Measurements from ENCODE around the gene CBR3. TPM values are rescaled to one million over a fixed set of nuclear protein-coding genes. Genes with fewer than 3 reads are reported as not detected.
"Not testable (repeated sequence)": the region's sequence is repeated elsewhere in the genome, so short reads cannot be mapped to it uniquely, and the experiment has no call there.

The CBR3 gene
- total RNA-seq, 1 donor from 2014 or later, result 3.5 TPM

DNA sequence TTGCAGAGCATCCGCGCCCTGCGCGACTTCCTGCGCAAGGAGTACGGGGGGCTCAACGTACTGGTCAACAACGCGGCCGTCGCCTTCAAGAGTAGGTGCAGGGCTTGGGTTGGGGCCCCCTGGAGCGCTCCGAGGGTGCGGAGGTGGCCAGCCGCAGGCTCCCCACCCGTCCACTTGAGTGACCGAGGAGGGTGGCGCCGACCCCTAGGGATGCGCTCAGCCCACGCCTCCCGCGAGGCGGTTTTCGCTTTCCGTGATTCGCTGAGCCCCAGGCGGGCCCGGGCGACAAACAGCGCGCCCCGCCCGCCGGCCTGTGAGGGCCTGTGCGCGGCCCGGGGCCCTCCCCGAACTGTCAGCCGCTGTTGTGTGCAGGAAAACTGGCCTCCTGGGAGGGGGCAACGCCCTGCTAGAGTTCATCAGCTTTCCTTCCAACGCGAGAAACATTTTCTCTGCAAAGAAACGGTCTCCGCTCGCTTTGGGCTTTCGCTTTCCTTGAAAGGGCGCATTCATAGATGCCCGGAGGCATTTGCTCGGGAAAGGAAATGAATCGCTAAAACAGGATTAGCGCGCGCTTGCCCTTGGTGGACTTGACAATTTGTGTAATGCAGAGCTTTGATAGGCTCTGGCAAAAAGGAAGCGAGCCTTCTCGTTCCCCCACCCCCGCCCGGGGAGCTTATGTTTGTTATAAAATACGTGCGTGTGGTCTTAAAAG is 668 bp downstream of the CBR3 start:
- TF ChIP-seq, protein P1, sequence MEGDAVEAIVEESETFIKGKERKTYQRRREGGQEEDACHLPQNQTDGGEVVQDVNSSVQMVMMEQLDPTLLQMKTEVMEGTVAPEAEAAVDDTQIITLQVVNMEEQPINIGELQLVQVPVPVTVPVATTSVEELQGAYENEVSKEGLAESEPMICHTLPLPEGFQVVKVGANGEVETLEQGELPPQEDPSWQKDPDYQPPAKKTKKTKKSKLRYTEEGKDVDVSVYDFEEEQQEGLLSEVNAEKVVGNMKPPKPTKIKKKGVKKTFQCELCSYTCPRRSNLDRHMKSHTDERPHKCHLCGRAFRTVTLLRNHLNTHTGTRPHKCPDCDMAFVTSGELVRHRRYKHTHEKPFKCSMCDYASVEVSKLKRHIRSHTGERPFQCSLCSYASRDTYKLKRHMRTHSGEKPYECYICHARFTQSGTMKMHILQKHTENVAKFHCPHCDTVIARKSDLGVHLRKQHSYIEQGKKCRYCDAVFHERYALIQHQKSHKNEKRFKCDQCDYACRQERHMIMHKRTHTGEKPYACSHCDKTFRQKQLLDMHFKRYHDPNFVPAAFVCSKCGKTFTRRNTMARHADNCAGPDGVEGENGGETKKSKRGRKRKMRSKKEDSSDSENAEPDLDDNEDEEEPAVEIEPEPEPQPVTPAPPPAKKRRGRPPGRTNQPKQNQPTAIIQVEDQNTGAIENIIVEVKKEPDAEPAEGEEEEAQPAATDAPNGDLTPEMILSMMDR (IDR thresholded peaks at IDR 0.05), result no peak
- H3K4me1 Mint-ChIP-seq (ENCODE audit: low read depth), result peaks cover 16% of the 10 kb centered on the region
- H3K9me3 Mint-ChIP-seq (ENCODE audit: low read depth), result no peaks in the 10 kb centered on the region
- H3K27me3 Mint-ChIP-seq (ENCODE audit: low read depth), result no peaks in the 10 kb centered on the region
- H3K4me3 Mint-ChIP-seq (ENCODE audit: unreplicated experiment), result peak overlapping the region; percentile 87
- DNase-seq (ENCODE audit: low spot score), result peak; percentile 63
- peak overlapping the region; percentile 88 for H3K27ac Mint-ChIP-seq (ENCODE audit: unreplicated experiment)
- no peaks in the 10 kb centered on the region for H3K36me3 Mint-ChIP-seq (ENCODE audit: low read depth)

DNA sequence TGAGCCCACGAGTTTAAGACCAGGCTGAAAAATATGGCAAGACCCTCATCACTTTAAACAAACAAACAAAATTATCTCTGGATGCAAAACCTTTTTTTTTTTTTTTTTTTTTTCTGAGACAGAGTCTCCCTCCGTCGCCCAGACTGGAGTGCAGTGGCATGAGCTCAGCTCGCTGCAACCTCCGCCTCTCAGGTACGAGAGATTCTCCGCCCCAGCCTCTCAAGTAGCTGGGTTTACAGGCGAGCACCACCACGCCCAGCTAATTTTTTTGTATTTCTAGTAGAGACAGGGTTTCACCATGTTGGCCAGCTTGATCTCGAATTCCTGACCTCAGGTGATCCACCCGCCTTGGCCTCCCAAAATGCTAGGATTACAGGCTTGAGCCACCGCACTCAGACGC is 4.9 kb downstream of the CBR3 start:
- not testable (repeated sequence) for H3K36me3 Mint-ChIP-seq (ENCODE audit: low read depth); H3K27me3 Mint-ChIP-seq (ENCODE audit: low read depth); H3K9me3 Mint-ChIP-seq (ENCODE audit: low read depth); H3K4me1 Mint-ChIP-seq (ENCODE audit: low read depth); H3K4me3 Mint-ChIP-seq (ENCODE audit: unreplicated experiment); H3K27ac Mint-ChIP-seq (ENCODE audit: unreplicated experiment)
- peak; percentile 39 for DNase-seq (ENCODE audit: low spot score)

DNA sequence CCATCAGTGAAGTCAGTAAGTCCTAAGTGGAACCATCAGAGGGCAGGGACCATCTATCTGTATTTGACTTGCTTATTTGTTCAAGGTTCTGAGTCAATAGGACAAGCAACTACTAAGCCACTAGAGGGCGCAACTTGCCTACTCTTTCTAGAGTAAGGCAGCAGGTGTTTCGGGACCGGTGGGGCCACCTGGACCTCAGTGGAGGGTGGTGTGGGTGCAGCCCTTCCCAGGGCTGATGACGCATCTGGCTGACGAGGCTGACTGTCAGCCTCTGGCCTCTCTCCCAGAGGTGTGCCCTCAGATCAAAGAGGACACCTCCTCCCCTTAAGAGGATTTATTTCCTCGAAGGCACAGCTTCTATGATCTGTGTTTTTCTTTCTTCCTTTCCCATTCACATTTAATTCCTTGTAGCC is 6.6 kb downstream of the CBR3 start:
- H3K4me3 Mint-ChIP-seq (ENCODE audit: unreplicated experiment), result no peak overlapping the region
- H3K4me1 Mint-ChIP-seq (ENCODE audit: low read depth), result peaks cover 4% of the 10 kb centered on the region
- DNase-seq (ENCODE audit: low spot score), result peak; percentile 64

DNA sequence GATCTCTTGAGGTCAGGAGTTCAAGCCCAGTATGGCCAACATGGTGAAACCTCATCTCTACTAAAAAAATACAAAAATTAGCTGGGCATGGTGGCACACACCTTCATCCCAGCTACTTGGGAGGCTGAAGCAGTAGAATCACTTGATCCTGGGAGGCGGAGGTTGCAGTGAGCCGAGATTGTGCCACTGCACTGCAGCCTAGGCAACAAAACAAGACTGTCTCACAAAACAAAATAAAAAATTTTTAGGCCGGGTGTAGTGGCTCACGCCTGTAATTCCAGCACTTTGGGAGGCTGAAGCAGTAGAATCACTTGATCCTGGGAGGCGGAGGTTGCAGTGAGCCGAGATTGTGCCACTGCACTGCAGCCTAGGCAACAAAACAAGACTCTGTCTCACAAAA is 9.4 kb downstream of the CBR3 start:
- not testable (repeated sequence) for H3K4me1 Mint-ChIP-seq (ENCODE audit: low read depth); DNase-seq (ENCODE audit: low spot score); H3K27me3 Mint-ChIP-seq (ENCODE audit: low read depth); H3K9me3 Mint-ChIP-seq (ENCODE audit: low read depth); H3K4me3 Mint-ChIP-seq (ENCODE audit: unreplicated experiment); H3K27ac Mint-ChIP-seq (ENCODE audit: unreplicated experiment); H3K36me3 Mint-ChIP-seq (ENCODE audit: low read depth)

More for the DNA sequence above, 6.6 kb downstream of the CBR3 start:
- TF ChIP-seq, protein P1 (IDR thresholded peaks at IDR 0.05), result peak; percentile 99
- Mint-ChIP-seq H3K27ac (ENCODE audit: unreplicated experiment) (no peak overlapping the region), H3K27me3 (ENCODE audit: low read depth) (no peaks in the 10 kb centered on the region), H3K36me3 (ENCODE audit: low read depth) (no peaks in the 10 kb centered on the region), H3K9me3 (ENCODE audit: low read depth) (no peaks in the 10 kb centered on the region)

DNA sequence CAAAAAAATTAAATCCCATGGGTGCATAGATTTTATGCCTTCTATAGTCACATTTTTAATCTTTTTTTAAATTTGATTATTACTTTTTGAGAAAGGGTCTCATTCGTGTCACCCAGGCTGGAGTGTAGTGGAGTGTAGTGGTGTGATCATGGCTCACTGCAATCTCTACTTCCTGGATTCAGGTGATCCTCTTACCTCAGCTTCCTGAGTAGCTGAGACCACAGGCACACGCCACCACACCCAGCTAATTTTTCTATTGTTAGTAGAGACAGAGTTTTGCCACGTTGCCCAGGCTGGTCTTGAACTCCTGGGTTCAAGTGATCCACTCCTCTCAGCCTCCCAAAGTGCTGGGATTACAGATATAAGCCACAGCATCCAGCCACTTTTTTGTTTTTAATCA is 10.4 kb downstream of the CBR3 start:
- H3K4me3 Mint-ChIP-seq (ENCODE audit: unreplicated experiment), result no peak overlapping the region
- peaks cover 7% of the 10 kb centered on the region for H3K4me1 Mint-ChIP-seq (ENCODE audit: low read depth)
- DNase-seq (ENCODE audit: low spot score), result no peak
- TF ChIP-seq, protein P1 (IDR thresholded peaks at IDR 0.05), result no peak
- H3K36me3 Mint-ChIP-seq (ENCODE audit: low read depth), result no peaks in the 10 kb centered on the region
- no peaks in the 10 kb centered on the region for H3K9me3 Mint-ChIP-seq (ENCODE audit: low read depth)
- no peaks in the 10 kb centered on the region for H3K27me3 Mint-ChIP-seq (ENCODE audit: low read depth)
- H3K27ac Mint-ChIP-seq (ENCODE audit: unreplicated experiment), result no peak overlapping the region

DNA sequence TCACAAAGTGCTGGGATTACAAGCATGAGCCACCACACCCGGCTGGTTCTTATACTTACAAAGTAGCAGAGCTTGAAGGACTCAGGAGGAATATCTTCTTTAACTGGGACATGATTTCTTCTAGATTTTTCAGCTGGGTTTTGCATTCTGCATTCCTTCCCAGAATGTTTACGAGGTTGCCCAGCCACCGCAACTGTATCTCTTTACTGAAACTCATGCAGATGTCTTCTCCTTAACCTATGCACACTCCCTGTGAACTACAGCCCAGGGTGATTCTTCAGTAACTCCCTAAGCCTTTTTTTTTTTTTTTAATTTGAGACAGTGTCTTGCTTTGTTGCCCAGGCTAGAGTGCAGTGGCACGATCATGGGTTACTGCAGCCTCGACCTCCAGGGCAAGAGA is 13.0 kb downstream of the CBR3 start:
- Mint-ChIP-seq H3K27me3 (ENCODE audit: low read depth) (no peaks in the 10 kb centered on the region), H3K9me3 (ENCODE audit: low read depth) (no peaks in the 10 kb centered on the region), H3K36me3 (ENCODE audit: low read depth) (no peaks in the 10 kb centered on the region), H3K4me3 (ENCODE audit: unreplicated experiment) (no peak overlapping the region), H3K27ac (ENCODE audit: unreplicated experiment) (no peak overlapping the region), H3K4me1 (ENCODE audit: low read depth) (peaks cover 7% of the 10 kb centered on the region)
- TF ChIP-seq, protein P1 (IDR thresholded peaks at IDR 0.05), result no peak
- no peak for DNase-seq (ENCODE audit: low spot score)
